ENCODE data around the gene PTPN18. TPM values are rescaled to one million over a fixed set of nuclear protein-coding genes. Genes with fewer than 3 reads are reported as not detected.

Gene PTPN18
- total RNA-seq, 1 donor from 2014 or later = 26.0 TPM

GRCh38 chr2:130336150-130336876, 19.5 kb upstream of the PTPN18 start:
- H3K9me3 ChIP-seq = no peaks in the 10 kb centered on the region
- H3K27ac ChIP-seq = no peak overlapping the region
- H3K4me3 ChIP-seq = no peak overlapping the region
- peaks cover 16% of the 10 kb centered on the region for H3K4me1 ChIP-seq
- no peaks in the 10 kb centered on the region for H3K27me3 ChIP-seq
- intact Hi-C loops (cut with DNase I) = no loop called here
- no peak for TF ChIP-seq POLR2A (IDR thresholded peaks at IDR 0.05)
- TF ChIP-seq POLR2AphosphoS5 (IDR thresholded peaks at IDR 0.05; ENCODE audit: insufficient read depth in 1 of 2, low read depth in 1 of 2) = no peak
- TF ChIP-seq, protein P1, sequence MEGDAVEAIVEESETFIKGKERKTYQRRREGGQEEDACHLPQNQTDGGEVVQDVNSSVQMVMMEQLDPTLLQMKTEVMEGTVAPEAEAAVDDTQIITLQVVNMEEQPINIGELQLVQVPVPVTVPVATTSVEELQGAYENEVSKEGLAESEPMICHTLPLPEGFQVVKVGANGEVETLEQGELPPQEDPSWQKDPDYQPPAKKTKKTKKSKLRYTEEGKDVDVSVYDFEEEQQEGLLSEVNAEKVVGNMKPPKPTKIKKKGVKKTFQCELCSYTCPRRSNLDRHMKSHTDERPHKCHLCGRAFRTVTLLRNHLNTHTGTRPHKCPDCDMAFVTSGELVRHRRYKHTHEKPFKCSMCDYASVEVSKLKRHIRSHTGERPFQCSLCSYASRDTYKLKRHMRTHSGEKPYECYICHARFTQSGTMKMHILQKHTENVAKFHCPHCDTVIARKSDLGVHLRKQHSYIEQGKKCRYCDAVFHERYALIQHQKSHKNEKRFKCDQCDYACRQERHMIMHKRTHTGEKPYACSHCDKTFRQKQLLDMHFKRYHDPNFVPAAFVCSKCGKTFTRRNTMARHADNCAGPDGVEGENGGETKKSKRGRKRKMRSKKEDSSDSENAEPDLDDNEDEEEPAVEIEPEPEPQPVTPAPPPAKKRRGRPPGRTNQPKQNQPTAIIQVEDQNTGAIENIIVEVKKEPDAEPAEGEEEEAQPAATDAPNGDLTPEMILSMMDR (IDR thresholded peaks at IDR 0.05) = no peak
- no peak for DNase-seq (ENCODE audit: extremely low spot score in 2 of 2)
- H3K36me3 ChIP-seq = peaks cover 0 to 17% of the 10 kb centered on the region in 2 donors

- no peaks in the 10 kb centered on the region for H3K27me3 ChIP-seq
- peaks cover 20% of the 10 kb centered on the region for H3K4me1 ChIP-seq
- H3K4me3 ChIP-seq = no peak overlapping the region
- TF ChIP-seq POLR2A (IDR thresholded peaks at IDR 0.05) (no peak), POLR2AphosphoS5 (IDR thresholded peaks at IDR 0.05; ENCODE audit: insufficient read depth in 1 of 2, low read depth in 1 of 2) (peak in 1 of 2 donors; percentile 79)
- TF ChIP-seq, protein P1 (IDR thresholded peaks at IDR 0.05) = peak in 1 of 3 experiments; percentile 14
- no peaks in the 10 kb centered on the region for H3K9me3 ChIP-seq
- peak in 1 of 2 donors; percentile 90 for DNase-seq (ENCODE audit: extremely low spot score in 2 of 2)
- H3K36me3 ChIP-seq = peaks cover 0 to 17% of the 10 kb centered on the region in 2 donors
- intact Hi-C loops (cut with DNase I) = no loop called here
- H3K27ac ChIP-seq = no peak overlapping the region
Measured at GRCh38 chr2:130336877-130337734, 18.8 kb upstream of the PTPN18 start.

GRCh38 chr2:130337735-130338325, 18.0 kb upstream of the PTPN18 start:
- H3K9me3 ChIP-seq = no peaks in the 10 kb centered on the region
- intact Hi-C loops (cut with DNase I) = no loop called here
- H3K4me3 ChIP-seq = no peak overlapping the region
- H3K27me3 ChIP-seq = no peaks in the 10 kb centered on the region
- peaks cover 13% of the 10 kb centered on the region for H3K4me1 ChIP-seq
- H3K27ac ChIP-seq = no peak overlapping the region
- peaks cover 0 to 17% of the 10 kb centered on the region in 2 donors for H3K36me3 ChIP-seq
- no peak for DNase-seq (ENCODE audit: extremely low spot score in 2 of 2)
- no peak for TF ChIP-seq POLR2A (IDR thresholded peaks at IDR 0.05)
- TF ChIP-seq, protein P1 (IDR thresholded peaks at IDR 0.05) = no peak
- no peak for TF ChIP-seq POLR2AphosphoS5 (IDR thresholded peaks at IDR 0.05; ENCODE audit: insufficient read depth in 1 of 2, low read depth in 1 of 2)

DNA sequence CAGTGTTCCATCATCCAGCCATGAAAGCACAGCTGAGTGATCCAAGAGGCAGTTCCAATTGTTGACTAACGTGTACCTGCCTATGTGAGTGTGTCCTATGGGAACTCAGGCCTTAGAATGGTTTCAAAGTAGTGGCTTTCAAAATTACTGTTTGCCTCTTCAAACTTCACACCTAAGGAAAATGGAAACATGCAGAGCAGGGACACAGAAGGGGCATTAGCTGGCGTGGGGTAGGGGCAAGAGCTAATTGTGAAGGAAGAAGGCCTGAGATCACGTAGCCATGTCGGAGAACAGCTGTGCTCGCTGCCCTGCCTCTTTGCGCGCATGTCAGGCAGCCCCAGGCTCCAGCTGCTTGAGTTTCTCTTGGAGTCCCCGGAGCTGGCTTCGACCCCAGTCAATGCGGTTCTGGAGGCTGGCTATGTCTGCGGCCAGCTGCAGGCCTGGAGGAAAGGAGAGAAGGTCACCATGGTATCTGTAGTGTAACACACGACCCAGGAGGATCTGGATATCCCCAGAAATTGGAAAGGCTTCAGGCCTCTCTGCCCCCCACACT, 17.0 kb upstream of the PTPN18 start:
- no peak for DNase-seq (ENCODE audit: extremely low spot score in 2 of 2)
- Histone ChIP-seq H3K4me1 (peaks cover 21% of the 10 kb centered on the region), H3K4me3 (no peak overlapping the region), H3K9me3 (no peaks in the 10 kb centered on the region), H3K27me3 (no peaks in the 10 kb centered on the region), H3K27ac (no peak overlapping the region), H3K36me3 (peaks cover 0 to 17% of the 10 kb centered on the region in 2 donors)
- TF ChIP-seq, protein P1 (IDR thresholded peaks at IDR 0.05) = no peak
- TF ChIP-seq POLR2A (IDR thresholded peaks at IDR 0.05) = no peak
- no peak for TF ChIP-seq POLR2AphosphoS5 (IDR thresholded peaks at IDR 0.05; ENCODE audit: insufficient read depth in 1 of 2, low read depth in 1 of 2)
- intact Hi-C loops (cut with DNase I) = no loop called here

Measured in vagina (tissue), 2 donors.